AG20443 (cell line): ENCODE results near the gene GPN3.
"Not testable (repeated sequence)": the region's sequence is repeated elsewhere in the genome, so short reads cannot be mapped to it uniquely, and the experiment has no call there.

Experiments used
- DNase-seq: peaks from one replicate; pipeline ENCODE4 v3.0.0; 2012; ENCODE audit warnings: low spot score, mixed read lengths

GPN3 gene

GRCh38 chr12:110444455-110444854 lies 23.6 kb downstream of the GPN3 start:
- DNase-seq: no peak

- DNase-seq: no peak
These were observed 31.8 kb downstream of the GPN3 start for GRCh38 chr12:110436231-110436630.

- DNase-seq: no peak
These were observed 36.0 kb downstream of the GPN3 start for GRCh38 chr12:110431957-110432587.

- DNase-seq: not testable (repeated sequence)
These were observed 38.4 kb downstream of the GPN3 start for GRCh38 chr12:110429676-110430075.

GRCh38 chr12:110426406-110426805 lies 41.7 kb downstream of the GPN3 start:
- no peak for DNase-seq

- no peak for DNase-seq
These were observed 43.8 kb downstream of the GPN3 start for GRCh38 chr12:110424237-110424636.

- no peak for DNase-seq
These were observed 46.4 kb downstream of the GPN3 start for GRCh38 chr12:110421701-110422100.

- no peak for DNase-seq
These were observed 46.8 kb downstream of the GPN3 start for GRCh38 chr12:110421159-110421661.

GRCh38 chr12:110420644-110421043 lies 47.4 kb downstream of the GPN3 start:
- not testable (repeated sequence) for DNase-seq

- not testable (repeated sequence) for DNase-seq
These were observed 50.9 kb downstream of the GPN3 start for GRCh38 chr12:110417113-110417512.

GRCh38 chr12:110410086-110410485 lies 58.0 kb downstream of the GPN3 start:
- DNase-seq: peak; percentile 25

- not testable (repeated sequence) for DNase-seq
These were observed 62.9 kb downstream of the GPN3 start for GRCh38 chr12:110405126-110405662.

GRCh38 chr12:110403976-110404682 lies 63.9 kb downstream of the GPN3 start:
- DNase-seq: peak; percentile 94

- DNase-seq: peak; percentile 98
These were observed 64.7 kb downstream of the GPN3 start, which contains the start of gene ANAPC7 for GRCh38 chr12:110403146-110403975. ANAPC7 (minus strand) TSS chr12:110403708; CDS start chr12:110403627, 81 bp downstream.
